Body of pancreas (tissue), 4 donors: Measurements from ENCODE around the gene MRGPRD.

ENCODE experiments used
- CTCF ChIP-seq, 7 experiments: fragments of 450-650 bp in 4 of 7; fragments of 200-600 bp in 3 of 7; sonication (generic) in 3 of 7; IDR thresholded peaks; one replicate each; pipeline ENCODE4 v1.5.1; 2016 to 2019; ENCODE audit warnings: antibody characterized with exemption in 7 of 7
- POLR2A ChIP-seq, 3 donors: fragments of 450-650 bp; IDR thresholded peaks; one replicate each; pipeline ENCODE4 v1.6.1; 2016; ENCODE audit warnings: antibody characterized with exemption in 3 of 3, mild to moderate bottlenecking in 2 of 3

DNA sequence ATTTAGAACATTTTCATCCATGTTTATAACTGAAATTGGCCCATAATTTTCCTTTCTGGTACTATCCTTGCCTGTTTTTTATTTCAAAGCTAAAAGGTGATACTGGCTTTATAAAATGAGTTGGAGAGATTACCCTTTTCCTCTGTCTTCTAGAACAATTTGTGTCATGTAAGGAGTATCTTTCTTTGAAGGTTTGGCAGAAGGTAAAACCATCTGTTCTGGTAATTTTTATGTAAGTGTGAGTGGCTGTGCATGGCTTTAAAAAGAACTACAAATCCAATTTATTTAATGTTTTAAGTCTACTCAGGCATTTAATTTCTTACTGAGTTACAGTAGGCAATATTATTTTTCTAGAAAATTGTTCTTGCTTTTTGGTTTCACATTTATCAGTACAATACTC, 7.7 kb upstream of the MRGPRD start:
- no peak for TF ChIP-seq CTCF (IDR thresholded peaks at IDR 0.05)
- no peak for TF ChIP-seq POLR2A (IDR thresholded peaks at IDR 0.05)
